CD4-positive, alpha-beta T cell treated with Interleukin-6 for 4 hours (primary cell): ENCODE results near the gene HMCN2.
"Not testable (repeated sequence)": the region's sequence is repeated elsewhere in the genome, so short reads cannot be mapped to it uniquely, and the experiment has no call there.

ENCODE experiments used
- DNase-seq: peaks from one replicate; pipeline ENCODE4 v3.0.0-alpha.2; 2020; ENCODE audit warnings: mixed read lengths

Gene HMCN2

DNA sequence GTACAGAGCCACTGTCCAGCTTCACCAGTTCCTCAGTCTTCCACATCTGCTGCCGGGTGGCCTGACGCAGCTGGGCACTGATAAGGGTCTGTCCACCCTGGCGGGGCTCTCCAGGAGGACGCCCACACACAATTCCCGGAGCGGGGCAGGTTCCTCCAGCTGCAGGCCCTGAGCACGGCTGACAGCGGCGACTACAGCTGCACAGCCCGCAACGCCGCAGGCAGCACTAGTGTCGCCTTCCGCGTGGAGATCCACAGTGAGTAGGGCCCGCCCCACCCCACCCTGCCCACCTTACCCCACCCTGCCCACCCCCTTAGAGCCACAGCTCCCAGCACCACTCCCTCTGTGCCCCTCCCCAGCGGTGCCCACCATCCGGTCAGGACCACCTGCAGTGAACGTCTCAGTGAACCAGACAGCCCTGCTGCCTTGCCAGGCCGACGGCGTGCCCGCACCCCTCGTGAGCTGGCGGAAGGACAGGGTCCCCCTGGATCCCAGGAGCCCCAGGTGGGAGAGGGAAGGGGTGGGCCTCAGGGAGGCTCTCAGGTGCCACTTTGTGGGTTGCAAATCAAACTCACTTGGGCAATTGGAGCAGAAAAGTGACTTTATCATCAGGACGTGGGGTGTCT, 130.4 kb downstream of the HMCN2 start:
- DNase-seq: no peak

- no peak for DNase-seq
Measured at GRCh38 chr9:130396581-130396980, 131.0 kb downstream of the HMCN2 start.

DNA sequence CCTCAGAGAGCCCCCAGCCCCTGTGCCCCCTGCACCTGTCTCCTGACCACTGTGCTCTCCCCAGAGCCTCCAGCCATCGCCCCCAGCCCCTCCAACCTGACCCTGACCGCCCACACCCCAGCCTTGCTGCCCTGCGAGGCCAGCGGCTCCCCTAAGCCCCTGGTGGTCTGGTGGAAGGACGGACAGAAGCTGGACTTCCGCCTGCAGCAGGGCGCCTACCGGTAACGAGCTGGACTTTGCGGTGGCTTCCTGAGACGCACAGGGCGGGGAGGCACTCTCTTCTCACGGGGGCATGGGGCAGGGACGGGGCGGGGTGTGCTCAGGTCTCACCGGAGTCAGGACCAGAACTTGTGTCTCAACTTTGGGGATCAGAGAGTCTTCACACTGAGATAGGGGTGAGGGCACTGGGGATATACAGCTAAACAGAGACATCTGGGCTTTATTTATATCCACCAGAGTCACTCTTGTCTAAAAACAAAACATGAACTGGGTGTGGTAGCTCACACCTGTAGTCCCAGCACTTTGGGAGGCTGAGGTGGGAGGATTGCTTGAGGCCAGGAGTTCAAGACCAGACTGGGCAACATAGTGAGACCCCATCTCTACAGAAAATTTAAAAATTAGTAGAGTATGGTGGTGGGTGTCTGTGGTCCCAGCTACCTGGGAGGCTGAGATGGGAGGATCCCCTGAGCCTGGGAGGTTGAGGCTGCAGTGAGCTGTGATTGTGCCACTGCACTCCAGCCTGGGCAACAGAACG, 133.1 kb downstream of the HMCN2 start:
- no peak for DNase-seq

- DNase-seq: no peak
Measured at GRCh38 chr9:130399768-130400167, 134.2 kb downstream of the HMCN2 start.

DNA sequence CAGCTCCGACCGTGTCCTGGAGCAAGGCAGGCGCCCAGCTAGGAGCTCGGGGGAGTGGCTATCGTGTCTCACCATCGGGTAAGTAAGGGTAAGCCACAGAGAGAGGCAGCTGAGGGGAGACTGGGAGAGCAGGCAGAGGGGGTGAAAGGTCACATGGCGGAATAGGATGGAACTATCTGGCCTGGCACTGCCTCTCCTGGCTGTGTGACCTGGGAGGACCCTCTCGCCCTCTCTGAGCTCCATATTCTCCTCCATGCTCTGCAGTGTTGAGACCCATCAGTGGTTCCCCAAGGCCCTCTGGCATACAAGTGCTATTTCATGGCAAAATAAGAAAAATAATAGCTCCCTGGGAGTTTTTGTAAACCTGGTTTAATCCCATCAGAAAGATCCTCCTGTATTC, 135.3 kb downstream of the HMCN2 start:
- DNase-seq: no peak

GRCh38 chr9:130401742-130402141, 136.2 kb downstream of the HMCN2 start:
- DNase-seq: not testable (repeated sequence)

DNA sequence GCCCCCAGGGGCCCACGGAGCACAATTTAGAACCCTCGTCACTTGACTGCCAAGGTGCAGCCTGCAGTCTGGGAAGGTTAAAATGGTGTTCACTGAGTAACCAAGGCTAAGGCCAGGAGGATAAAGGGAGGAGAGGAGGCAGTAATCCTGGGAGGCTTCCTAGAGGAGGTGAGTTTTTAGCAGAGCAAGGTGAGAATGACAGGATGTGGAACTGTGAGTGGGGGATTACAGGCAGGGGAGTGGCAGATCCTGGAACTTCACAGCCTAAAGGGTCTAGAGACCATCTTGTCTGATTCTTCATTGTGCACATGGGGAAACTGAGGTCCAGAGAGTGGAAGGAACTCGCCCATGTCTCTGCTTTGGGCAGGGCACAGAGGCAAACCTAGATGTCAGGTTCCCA, 136.7 kb downstream of the HMCN2 start:
- no peak for DNase-seq

- DNase-seq: no peak
Measured at GRCh38 chr9:130402645-130403440, 137.3 kb downstream of the HMCN2 start.

DNA sequence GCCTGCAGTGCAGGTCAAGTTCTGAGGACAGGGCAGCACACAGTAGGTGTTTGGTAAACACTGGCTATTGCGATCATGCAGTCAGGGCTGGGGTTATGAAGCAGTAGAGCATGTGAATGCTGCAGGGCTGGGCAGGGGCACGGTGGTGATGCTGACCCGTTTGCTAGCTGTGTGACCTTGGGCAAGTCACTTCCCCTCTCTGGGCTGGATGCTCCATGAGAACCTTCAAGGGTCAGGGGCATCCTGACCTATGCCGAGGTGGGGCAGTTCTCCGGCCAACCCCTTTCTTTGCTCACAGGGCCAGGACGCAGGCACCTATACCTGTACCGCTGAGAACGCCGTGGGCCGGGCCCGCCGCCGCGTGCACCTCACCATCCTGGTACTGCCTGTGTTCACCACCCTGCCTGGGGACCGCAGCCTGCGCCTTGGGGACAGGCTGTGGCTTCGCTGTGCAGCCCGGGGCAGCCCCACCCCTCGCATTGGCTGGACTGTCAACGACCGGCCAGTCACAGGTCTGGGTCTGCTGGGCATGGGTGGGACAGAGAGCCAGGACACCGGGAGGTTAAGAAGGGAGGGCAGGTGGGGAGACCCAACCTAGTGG, 140.2 kb downstream of the HMCN2 start:
- DNase-seq: no peak

DNA sequence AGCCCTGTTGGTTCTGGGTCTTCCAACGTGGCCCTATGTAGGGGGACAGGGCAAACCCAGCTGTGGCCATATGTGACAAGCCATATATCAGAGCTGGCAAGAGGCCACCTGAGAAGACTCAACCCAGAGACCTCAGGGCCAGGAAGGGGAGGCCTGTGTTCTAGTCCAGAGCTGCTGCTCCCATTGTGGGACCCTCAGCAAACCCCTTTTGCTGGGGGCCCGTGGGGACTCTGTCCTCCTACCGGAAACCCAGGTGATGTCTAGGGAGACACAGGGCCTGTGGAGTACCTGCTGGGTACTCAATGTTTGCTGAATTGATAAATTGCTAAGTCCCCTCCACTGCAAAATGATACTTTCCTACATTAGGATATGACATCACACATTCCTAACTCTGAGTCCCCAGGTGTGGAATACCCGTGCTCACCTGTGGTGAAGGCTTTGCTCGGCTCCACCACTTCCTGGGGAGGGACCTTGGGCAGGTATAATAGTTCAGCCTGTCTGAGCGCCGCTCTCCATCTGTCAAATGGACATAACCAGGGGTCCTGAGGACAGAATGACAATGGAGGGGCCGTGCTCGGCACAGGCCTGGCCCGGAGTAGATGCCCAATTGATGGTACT, 140.8 kb downstream of the HMCN2 start:
- no peak for DNase-seq

DNA sequence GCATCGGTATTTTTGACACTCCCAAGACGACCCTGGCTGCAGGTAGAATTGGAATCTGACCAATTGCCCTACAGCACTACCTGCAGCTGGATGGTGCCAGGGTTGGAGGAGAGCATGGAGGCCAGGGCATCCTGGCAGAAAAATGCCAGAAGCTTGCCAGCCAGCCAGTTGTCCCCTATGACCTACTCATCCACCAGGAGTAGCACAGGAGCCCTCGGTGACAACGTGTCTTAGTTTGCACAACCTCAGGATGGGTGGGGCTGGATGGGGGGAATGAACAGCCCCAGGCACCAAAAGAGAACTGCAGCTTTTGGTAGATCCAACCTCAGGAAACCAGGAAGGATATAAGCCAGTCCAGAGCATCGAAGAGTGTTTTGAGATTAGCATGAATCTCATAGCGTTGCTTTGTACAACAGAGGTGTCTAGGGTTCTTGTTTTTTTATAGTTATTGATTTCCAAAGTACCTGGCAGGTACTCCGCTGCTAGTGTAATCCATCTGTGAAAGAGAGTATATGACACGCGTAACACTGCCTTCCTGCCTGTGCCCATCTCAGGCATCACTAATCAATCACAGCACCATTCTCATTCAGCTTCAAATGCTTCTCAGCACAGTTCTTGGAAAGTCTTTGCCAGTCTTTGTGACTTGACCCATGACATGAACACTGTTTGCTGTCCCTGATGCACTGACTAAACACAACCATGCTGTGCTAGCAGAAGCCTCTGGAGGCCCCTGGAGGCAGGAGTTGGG, 142.5 kb downstream of the HMCN2 start:
- DNase-seq: no peak

DNA sequence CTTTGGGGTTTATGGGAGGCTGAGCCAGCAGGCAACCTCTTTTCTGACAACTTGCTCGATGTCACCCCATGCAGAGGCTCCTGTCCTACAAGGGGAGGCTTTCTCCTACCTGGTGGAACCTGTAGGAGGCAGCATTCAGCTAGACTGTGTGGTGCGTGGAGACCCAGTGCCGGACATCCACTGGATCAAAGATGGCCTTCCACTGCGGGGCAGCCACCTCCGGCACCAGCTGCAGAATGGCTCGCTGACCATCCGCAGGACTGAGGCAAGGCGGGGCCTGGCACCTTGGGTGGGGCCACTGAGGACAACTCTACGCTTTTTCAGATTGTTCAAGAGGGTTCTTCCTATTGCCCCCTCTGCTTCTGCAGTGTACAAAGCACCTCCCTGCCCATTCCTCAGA, 143.1 kb downstream of the HMCN2 start:
- DNase-seq: no peak

DNA sequence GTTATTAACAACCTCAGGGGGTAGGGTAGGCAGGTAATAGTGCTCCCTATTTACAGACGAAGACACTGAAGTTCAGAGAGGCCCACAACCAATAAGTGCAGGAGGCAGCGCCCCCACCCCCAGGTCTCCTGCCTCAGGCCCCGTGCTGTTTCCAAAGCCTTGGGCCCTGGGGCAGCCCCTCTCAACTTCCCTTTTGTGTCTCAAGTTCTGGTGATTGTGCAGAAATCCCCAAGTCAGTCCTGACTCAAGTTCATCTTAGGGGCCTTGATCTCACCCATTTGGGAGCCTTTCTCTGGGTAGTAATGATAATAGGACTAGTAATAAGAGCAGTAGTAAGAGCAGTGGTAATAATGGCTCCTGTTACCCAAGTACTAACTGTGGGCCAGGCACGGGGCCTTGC, 143.7 kb downstream of the HMCN2 start:
- DNase-seq: no peak

- DNase-seq: no peak
Measured at GRCh38 chr9:130410443-130410842, 144.9 kb downstream of the HMCN2 start.

DNA sequence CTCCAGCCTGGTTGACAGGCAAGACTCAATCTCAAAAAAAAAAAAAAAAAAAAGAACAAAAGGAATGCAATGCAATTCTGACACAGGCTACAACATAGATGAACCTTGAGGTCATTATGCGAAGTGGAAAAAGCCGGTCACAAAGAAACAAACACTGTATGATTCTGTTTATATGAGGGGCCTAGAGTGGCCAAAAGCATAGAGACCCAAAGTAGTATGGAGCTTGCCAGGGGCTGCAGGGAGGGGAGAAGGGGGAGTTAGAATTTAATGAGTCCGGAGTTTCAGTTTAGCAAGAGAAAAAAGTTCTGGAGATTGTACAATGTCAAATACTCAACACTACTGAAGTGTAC, 146.0 kb downstream of the HMCN2 start:
- no peak for DNase-seq

- DNase-seq: no peak
Measured at GRCh38 chr9:130414081-130414731, 148.6 kb downstream of the HMCN2 start.

DNA sequence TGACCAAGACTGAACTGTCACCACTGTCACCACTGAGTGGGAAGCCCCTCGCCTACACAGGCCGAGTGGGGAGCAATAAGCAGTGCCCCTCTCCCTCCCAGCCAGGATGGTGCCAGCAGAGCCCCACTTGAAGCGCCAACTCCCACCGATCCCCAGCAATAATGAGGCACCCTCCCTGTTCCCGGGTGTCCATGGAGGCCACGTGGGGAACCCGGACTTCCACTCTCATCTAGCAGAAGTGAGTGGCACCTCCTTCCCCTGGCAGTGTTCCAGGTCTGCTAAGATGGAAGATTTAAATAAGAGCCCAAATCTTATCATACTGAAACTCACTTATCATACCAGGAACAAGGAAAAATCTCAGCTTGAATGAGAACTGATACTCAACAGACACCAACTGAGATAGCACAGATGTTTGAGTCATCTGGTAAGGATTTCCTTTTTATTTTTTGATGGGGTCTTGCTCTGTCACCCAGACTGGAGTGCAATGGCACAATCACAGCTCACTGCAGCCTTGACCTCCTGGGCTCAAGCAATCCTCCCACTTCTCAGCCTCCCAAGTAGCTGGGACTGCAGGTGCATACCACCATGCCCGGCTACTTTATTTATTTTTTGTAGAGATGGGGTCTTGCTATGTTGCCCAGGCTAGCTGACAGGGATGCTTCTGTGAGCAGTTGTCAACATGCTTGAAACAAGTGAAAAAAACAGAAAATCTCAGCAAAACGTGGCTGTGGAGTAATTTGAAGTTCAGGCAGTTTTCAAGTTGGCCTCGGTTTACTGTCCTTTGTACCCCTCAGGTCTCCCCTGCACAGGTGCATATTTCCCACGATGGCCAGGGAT, 149.6 kb downstream of the HMCN2 start:
- no peak for DNase-seq

- no peak for DNase-seq
Measured at GRCh38 chr9:130417602-130418001, 152.0 kb downstream of the HMCN2 start.

- DNase-seq: no peak
Measured at GRCh38 chr9:130418776-130419175, 153.2 kb downstream of the HMCN2 start.

- no peak for DNase-seq
Measured at GRCh38 chr9:130419521-130420035, 154.0 kb downstream of the HMCN2 start.
